Neural progenitor cell (in vitro differentiated cells): ENCODE data around the gene HUNK. TPM values are rescaled to one million over a fixed set of nuclear protein-coding genes. Genes with fewer than 3 reads are reported as not detected.

Experiments used
- DNase-seq: peaks from one replicate; pipeline ENCODE4 v3.0.0-alpha.2; 2016; ENCODE audit warnings: low spot score
- H2AFZ ChIP-seq: fragments of 200-600 bp; sonication (generic); replicated peaks from 2 replicates; pipeline ENCODE4 v1.6.1; 2016; ENCODE audit warnings: antibody characterized with exemption
- H3F3A ChIP-seq: fragments of 200-600 bp; sonication (generic); 2 replicates; pipeline ENCODE4 v1.6.1; 2016; ENCODE audit warnings: antibody characterized with exemption, low read depth
- H3K27ac ChIP-seq: fragments of 200-600 bp; sonication (generic); 2 replicates; pipeline ENCODE4 v1.5.1; 2016; ENCODE audit warnings: mild to moderate bottlenecking
- H3K27me3 ChIP-seq: fragments of 200-600 bp; sonication (generic); 2 replicates; pipeline ENCODE4 v1.6.1; 2016; ENCODE audit warnings: mild to moderate bottlenecking, moderate library complexity
- H3K36me3 ChIP-seq: fragments of 200-600 bp; sonication (generic); 2 replicates; pipeline ENCODE4 v1.5.1; 2016
- H3K4me1 ChIP-seq: fragments of 200-600 bp; sonication (generic); 2 replicates; pipeline ENCODE4 v1.6.1; 2016; ENCODE audit warnings: mixed run types
- H3K4me2 ChIP-seq: fragments of 200-600 bp; sonication (generic); 2 replicates; pipeline ENCODE4 v1.6.1; 2016
- H3K4me3 ChIP-seq: fragments of 200-600 bp; sonication (generic); 2 replicates; pipeline ENCODE4 v1.5.1; 2016
- H3K79me2 ChIP-seq: fragments of 200-600 bp; sonication (generic); 2 replicates; pipeline ENCODE4 v1.6.1; 2016; ENCODE audit warnings: low read depth
- H3K9ac ChIP-seq: fragments of 200-600 bp; sonication (generic); 2 replicates; pipeline ENCODE4 v1.6.1; 2016
- H3K9me3 ChIP-seq: fragments of 200-600 bp; sonication (generic); 2 replicates; pipeline ENCODE4 v1.5.1; 2016; ENCODE audit warnings: low read depth
- H4K20me1 ChIP-seq: fragments of 200-600 bp; sonication (generic); 2 replicates; pipeline ENCODE4 v1.6.1; 2016; ENCODE audit warnings: low read depth
- H3K27ac Mint-ChIP-seq: 3 replicates; pipeline ENCODE4 v1.8.0; 2021; ENCODE audit warnings: mixed read lengths
- H3K27me3 Mint-ChIP-seq: 2 replicates; pipeline ENCODE4 v1.8.0; 2022; ENCODE audit warnings: low read depth, mild to moderate bottlenecking, inconsistent platforms, moderate library complexity, mixed read lengths; ENCODE audit not compliant: insufficient read depth
- H3K36me3 Mint-ChIP-seq: 3 replicates; pipeline ENCODE4 v1.8.0; 2021; ENCODE audit warnings: mixed read lengths
- H3K4me1 Mint-ChIP-seq: 3 replicates; pipeline ENCODE4 v1.8.0; 2021; ENCODE audit warnings: mixed read lengths
- H3K4me3 Mint-ChIP-seq: 3 replicates; pipeline ENCODE4 v1.8.0; 2021; ENCODE audit warnings: mild to moderate bottlenecking, moderate library complexity, mixed read lengths
- H3K9me3 Mint-ChIP-seq: 3 replicates; pipeline ENCODE4 v1.8.0; 2020; ENCODE audit warnings: mixed read lengths
- EZH2 ChIP-seq: fragments of 200-600 bp; sonication (generic); IDR thresholded peaks from 2 replicates; pipeline ENCODE4 v1.6.1; 2017; ENCODE audit warnings: antibody characterized with exemption, mild to moderate bottlenecking, moderate library complexity
- EZH2phosphoT487 ChIP-seq: fragments of 200-600 bp; sonication (generic); IDR thresholded peaks from 2 replicates; pipeline ENCODE4 v1.6.1; 2017; ENCODE audit warnings: antibody characterized with exemption
- total RNA-seq: library from RNA; depleted of rRNA; stranded (reverse); fragments of >200 nt; gene quantifications from 2 replicates; pipeline ENCODE4 v1.2.3, GENCODE V29; 2015; ENCODE audit warnings: low replicate concordance
- TF ChIP-seq, protein P1 (sequence below): fragments of 200-600 bp; sonication (generic); IDR thresholded peaks from 2 replicates; pipeline ENCODE4 v1.5.1; 2017; ENCODE audit warnings: antibody characterized with exemption, mild to moderate bottlenecking

The HUNK gene
- total RNA-seq, 1 donor from 2014 or later: 4.7 TPM

GRCh38 chr21:31865429-31865970 lies 7.3 kb upstream of the HUNK start:
- Histone ChIP-seq H3K4me3 (no peak overlapping the region), H3K27ac (no peak overlapping the region)
- no peaks in the 10 kb centered on the region for H3K36me3 Mint-ChIP-seq

GRCh38 chr21:31866077-31866511 lies 6.7 kb upstream of the HUNK start:
- Histone ChIP-seq H3K79me2 (no peaks in the 10 kb centered on the region), H3K27me3 (peaks cover 20% of the 10 kb centered on the region), H3K9me3 (no peaks in the 10 kb centered on the region), H4K20me1 (no peaks in the 10 kb centered on the region), H3K36me3 (no peaks in the 10 kb centered on the region), H3K9ac (no peak overlapping the region), H3K4me1 (no peaks in the 10 kb centered on the region), H3K4me2 (no peak overlapping the region), H3F3A (peaks cover 6% of the 10 kb centered on the region), H2AFZ (peak overlapping the region; percentile 38), H3K27ac (no peak overlapping the region), H3K4me3 (no peak overlapping the region)
- H3K27me3 Mint-ChIP-seq: peaks cover 10% of the 10 kb centered on the region
- DNase-seq: peak; percentile 91
- H3K36me3 Mint-ChIP-seq: no peaks in the 10 kb centered on the region
- H3K4me3 Mint-ChIP-seq: no peak overlapping the region
- TF ChIP-seq, protein P1, sequence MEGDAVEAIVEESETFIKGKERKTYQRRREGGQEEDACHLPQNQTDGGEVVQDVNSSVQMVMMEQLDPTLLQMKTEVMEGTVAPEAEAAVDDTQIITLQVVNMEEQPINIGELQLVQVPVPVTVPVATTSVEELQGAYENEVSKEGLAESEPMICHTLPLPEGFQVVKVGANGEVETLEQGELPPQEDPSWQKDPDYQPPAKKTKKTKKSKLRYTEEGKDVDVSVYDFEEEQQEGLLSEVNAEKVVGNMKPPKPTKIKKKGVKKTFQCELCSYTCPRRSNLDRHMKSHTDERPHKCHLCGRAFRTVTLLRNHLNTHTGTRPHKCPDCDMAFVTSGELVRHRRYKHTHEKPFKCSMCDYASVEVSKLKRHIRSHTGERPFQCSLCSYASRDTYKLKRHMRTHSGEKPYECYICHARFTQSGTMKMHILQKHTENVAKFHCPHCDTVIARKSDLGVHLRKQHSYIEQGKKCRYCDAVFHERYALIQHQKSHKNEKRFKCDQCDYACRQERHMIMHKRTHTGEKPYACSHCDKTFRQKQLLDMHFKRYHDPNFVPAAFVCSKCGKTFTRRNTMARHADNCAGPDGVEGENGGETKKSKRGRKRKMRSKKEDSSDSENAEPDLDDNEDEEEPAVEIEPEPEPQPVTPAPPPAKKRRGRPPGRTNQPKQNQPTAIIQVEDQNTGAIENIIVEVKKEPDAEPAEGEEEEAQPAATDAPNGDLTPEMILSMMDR: peak; percentile 88
- TF ChIP-seq EZH2phosphoT487 (no peak), EZH2 (no peak)
- no peaks in the 10 kb centered on the region for H3K9me3 Mint-ChIP-seq
- no peak overlapping the region for H3K27ac Mint-ChIP-seq
- H3K4me1 Mint-ChIP-seq: peaks cover 6% of the 10 kb centered on the region

More at GRCh38 chr21:31865429-31865970, 7.3 kb upstream of the HUNK start:
- peaks cover 4% of the 10 kb centered on the region for H3K4me1 Mint-ChIP-seq
- H3K9me3 ChIP-seq: no peaks in the 10 kb centered on the region
- no peak overlapping the region for H3K9ac ChIP-seq
- H3F3A ChIP-seq: peaks cover 6% of the 10 kb centered on the region
- H4K20me1 ChIP-seq: no peaks in the 10 kb centered on the region
- H3K27me3 Mint-ChIP-seq: peaks cover 10% of the 10 kb centered on the region
- no peak for DNase-seq
- no peak overlapping the region for H3K4me2 ChIP-seq
- no peaks in the 10 kb centered on the region for H3K9me3 Mint-ChIP-seq
- H2AFZ ChIP-seq: peak overlapping the region; percentile 38
- no peaks in the 10 kb centered on the region for H3K4me1 ChIP-seq
- no peaks in the 10 kb centered on the region for H3K79me2 ChIP-seq
- no peak overlapping the region for H3K27ac Mint-ChIP-seq
- H3K36me3 ChIP-seq: no peaks in the 10 kb centered on the region
- no peak overlapping the region for H3K4me3 Mint-ChIP-seq
- peaks cover 14% of the 10 kb centered on the region for H3K27me3 ChIP-seq
- TF ChIP-seq, protein P1: no peak
- TF ChIP-seq EZH2phosphoT487: no peak

GRCh38 chr21:31869750-31870149 lies 3.1 kb upstream of the HUNK start:
- TF ChIP-seq, protein P1: no peak
- TF ChIP-seq EZH2: no peak
- TF ChIP-seq EZH2phosphoT487: no peak
- no peaks in the 10 kb centered on the region for H3K9me3 ChIP-seq
- peaks cover 31% of the 10 kb centered on the region for H3F3A ChIP-seq
- H3K9ac ChIP-seq: no peak overlapping the region
- no peak overlapping the region for H3K27ac ChIP-seq
- no peaks in the 10 kb centered on the region for H3K36me3 ChIP-seq
- no peak overlapping the region for H3K4me3 ChIP-seq
- Mint-ChIP-seq H3K9me3 (no peaks in the 10 kb centered on the region), H3K4me3 (no peak overlapping the region), H3K4me1 (peaks cover 20% of the 10 kb centered on the region), H3K36me3 (no peaks in the 10 kb centered on the region), H3K27ac (no peak overlapping the region), H3K27me3 (peaks cover 10% of the 10 kb centered on the region)
- no peak overlapping the region for H3K4me2 ChIP-seq
- H3K4me1 ChIP-seq: peaks cover 10% of the 10 kb centered on the region
- peaks cover 37% of the 10 kb centered on the region for H3K27me3 ChIP-seq
- no peak overlapping the region for H2AFZ ChIP-seq
- DNase-seq: no peak
- peaks cover 4% of the 10 kb centered on the region for H4K20me1 ChIP-seq
- H3K79me2 ChIP-seq: no peaks in the 10 kb centered on the region
